Stimulated activated CD4-positive, alpha-beta T cell treated with anti-CD3 and anti-CD28 coated beads, Interleukin-15, amount 100 ng/mL, for 48 hours (primary cell): ENCODE data around the gene C2orf81.
A peak's percentile ranks its signal among the peaks of the same experiment; 100 is the strongest.
"Not testable (repeated sequence)": the region's sequence is repeated elsewhere in the genome, so short reads cannot be mapped to it uniquely, and the experiment has no call there.

Experiments used
- DNase-seq, 2 donors: peaks; one replicate each; pipeline ENCODE4 v3.0.0-alpha.2; 2020; ENCODE audit warnings: low read depth in 2 of 2

Gene C2orf81

DNA sequence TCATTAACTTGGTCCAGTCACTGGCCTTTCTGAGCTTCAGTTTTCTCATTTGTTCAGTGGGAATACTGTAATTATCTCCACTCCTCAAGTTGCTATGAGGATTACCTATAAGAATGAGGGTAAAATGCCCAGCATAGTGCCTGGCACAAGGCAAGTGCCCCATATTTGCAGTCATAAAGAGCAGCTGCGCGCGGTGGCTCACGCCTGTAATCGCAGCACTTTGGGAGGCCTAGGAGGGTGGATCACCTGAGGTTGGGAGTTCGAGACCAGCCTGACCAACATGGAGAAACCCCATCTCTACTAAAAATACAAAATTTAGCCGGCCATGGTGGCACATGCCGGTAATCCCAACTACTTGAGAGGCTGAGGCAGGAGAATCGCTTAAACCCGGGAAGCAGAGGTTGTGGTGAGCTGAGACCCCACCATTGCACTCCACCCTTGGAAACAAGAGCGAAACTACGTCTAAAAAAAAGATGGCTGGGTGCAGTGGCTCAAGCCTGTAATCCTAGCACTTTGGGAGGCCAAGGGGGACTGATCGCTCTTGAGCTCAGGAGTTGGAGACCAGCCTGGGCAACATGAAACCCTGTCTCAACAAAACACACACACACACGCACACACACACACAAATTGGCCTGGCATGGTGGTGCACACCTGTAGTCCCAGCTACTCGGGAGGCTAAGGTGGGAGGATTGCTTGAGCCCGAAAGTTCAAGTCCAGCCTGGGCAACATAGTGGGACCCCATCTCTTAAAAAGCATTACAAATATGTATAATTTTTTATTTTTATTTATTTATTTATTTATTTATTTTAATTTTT is 21.3 kb upstream of the C2orf81 start:
- not testable (repeated sequence) for DNase-seq

GRCh38 chr2:74441690-74442482 is 20.5 kb upstream of the C2orf81 start, which contains the start of gene RTKN:
RTKN (minus strand) TSS chr2:74441937; CDS start chr2:74441816, 121 bp downstream.
- no peak for DNase-seq

DNA sequence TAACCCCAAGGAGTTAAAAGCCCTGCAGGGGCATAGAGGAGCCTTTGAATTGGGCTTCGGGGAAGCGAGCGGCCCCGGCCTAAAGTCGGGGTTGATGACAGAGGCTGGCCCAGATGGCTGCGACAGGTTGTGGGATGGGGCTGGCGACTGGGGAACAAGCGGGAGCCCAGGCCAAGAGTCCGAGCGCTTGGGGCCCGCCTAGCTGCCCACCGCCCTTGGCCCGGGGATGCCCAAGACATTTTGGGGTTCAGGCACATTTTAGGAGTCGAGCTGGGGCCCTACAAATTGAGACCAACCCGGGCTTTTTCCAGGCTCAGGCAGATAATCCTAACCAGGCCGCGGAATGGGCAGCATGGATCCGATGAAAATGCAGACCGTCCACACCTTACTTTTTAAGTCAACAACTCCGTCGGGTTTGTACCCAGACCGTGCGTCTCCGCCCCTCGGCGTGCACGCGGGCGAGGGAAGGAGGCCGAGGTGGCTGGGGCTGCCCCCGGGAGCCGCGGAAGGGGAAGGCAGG is 19.8 kb upstream of the C2orf81 start:
- no peak for DNase-seq

GRCh38 chr2:74440378-74441169 is 19.2 kb upstream of the C2orf81 start:
- DNase-seq, result peak; percentile 40 to 48

DNA sequence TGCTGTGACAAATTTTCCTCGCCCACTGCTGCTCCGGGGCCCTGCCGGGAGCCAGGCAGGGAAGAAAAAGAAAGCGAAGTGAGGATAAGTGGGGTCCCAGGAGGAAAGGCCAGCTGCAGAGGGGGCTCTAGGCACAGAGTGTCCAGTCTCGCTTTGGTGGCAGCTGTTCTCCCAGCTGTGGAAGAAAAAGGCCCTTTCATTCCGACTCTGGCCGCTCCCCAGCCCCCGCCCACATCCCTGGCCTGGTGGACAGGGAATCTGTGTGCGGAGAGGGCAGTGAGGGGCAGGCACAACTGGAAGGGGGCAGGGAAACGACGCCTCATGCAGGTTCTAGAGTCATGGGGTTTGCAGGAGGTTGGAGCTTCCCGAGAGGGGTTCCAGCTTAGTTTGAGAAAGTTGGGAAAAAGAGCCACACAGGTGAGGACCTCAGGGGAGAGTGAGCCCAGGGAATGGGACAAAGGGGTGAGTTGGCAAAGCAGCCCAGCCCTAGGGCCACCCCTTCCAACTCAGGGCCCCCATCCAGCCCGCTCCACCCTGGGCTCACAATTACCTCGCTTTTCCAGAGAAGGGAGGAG is 18.5 kb upstream of the C2orf81 start:
- DNase-seq, result no peak

- no peak for DNase-seq
These were observed 18.0 kb upstream of the C2orf81 start for GRCh38 chr2:74439373-74439772.

DNA sequence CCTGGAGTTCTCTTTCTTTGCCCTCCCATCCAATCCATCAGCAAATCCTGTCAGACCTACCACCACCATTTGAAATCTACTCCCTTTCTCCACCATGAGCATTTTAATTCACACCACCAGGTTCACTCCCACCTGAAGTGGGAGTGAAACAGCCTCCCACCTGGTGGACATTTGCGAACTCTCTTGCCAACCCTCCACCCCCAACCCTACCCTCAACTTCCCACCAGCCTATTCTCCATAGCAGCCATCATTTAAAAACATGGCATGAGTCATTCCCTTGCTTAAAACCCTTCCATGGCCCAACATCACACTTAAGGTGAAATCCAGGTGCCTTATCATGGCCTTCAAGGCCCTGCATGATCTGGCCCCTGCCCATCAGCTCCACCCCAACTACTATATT is 16.8 kb upstream of the C2orf81 start:
- no peak for DNase-seq

GRCh38 chr2:74436848-74437695 is 15.7 kb upstream of the C2orf81 start:
- no peak for DNase-seq

DNA sequence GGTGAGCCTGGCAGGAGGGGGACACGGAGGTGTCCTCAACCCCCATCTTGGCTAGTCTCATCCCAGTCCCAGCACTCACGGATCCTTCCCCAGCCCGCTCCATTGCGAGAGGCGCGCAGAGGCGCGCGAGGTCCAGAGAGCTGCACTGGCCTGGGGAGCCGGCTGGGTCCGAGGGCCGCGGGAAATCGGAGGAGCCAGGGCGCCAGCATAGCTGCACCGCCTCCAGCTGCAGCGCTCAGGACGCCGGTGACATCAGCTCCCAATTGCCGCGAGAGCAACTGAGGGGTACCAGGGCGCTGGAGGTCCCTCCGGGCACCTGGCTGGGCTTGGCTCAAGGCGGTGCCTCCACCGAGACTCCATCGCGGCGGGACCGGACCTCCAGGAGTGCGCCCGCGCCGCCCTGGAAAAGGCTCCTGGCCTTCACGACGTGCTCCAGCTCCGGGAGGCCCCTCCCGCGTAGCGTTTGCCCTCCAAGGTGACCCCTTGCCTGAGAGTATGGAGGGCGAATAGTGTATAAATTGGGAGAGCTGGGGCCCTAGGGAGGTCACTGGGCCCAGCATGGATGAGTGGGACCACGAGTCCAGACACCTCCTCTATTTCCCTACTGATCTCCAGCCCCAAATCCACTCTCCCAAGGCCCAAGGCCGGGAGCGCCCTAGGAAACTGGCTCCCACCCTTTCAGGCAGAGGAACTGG is 14.8 kb upstream of the C2orf81 start:
- DNase-seq, result no peak

DNA sequence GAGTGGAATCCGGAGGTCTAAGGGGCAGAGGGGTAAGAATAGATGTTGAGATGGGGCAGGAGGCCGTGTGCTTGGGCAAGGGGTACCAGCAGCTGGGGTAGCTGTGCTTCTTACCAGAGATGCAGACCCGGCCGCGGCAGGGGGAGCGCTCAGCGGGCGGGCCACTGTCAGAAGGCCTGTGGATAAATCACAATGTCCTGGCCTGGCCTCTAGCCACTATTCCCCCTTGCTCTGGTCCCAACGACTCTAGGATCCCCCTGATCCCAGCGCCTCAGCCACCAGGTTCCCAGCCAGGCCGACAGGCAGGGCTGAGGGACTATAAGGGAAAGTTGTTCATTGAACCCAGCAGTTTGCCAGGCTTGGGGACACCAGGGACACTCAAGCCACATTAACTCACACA is 9.1 kb upstream of the C2orf81 start:
- no peak for DNase-seq

DNA sequence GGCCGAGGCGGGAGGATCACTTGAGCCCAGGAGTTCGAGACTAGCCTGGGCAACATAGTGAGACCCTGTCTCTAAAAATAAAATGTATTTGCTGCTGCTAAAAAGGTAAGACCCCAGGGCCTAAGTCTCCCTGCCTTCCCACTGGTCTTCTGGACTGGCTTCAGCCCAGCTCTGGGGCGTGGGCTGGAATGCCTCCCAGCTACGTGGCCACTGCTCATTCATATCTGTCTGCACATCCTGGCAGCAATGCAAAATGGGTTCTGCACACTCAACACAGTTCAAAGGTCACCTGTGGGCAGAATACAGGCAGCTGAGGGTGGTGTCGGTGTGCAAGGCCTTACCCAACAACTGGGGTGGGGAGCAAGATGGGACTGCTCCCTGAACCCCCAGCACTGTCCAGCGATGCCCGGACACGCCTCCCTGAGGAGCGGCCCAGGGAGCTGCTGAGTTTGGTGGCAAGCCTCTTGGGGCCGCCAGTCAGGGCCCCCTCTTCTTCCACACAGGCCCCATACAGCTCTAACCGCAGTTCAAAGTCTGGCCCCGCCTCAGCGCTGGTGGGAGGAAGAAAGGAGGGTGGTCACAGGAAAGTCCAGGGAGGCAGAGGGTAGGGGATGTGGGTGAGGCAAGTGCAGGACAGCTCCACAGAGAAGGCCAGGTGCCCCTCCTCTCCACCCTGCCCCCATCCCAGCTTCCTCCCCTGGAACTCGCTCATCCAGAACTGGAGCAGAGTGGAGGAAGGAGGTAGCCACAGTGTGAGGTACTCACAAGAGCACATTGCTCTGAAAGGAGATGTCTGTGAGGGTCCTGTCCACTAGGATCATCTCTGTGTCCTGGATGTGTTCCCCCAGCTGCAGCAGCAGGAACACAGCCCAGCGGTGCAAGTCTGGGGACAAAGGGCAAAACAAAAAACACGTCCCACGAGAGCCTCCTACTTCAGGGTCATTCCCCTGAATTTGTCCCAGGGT is 8.3 kb upstream of the C2orf81 start:
- no peak for DNase-seq

GRCh38 chr2:74428675-74429074 is 7.3 kb upstream of the C2orf81 start:
- DNase-seq, result no peak

- no peak for DNase-seq
These were observed 6.1 kb upstream of the C2orf81 start for GRCh38 chr2:74427551-74427950.

GRCh38 chr2:74426181-74426758 is 4.9 kb upstream of the C2orf81 start:
- no peak for DNase-seq

GRCh38 chr2:74425523-74425922 is 4.1 kb upstream of the C2orf81 start:
- DNase-seq, result no peak

- no peak for DNase-seq
These were observed 3.6 kb upstream of the C2orf81 start for GRCh38 chr2:74424995-74425406.

DNA sequence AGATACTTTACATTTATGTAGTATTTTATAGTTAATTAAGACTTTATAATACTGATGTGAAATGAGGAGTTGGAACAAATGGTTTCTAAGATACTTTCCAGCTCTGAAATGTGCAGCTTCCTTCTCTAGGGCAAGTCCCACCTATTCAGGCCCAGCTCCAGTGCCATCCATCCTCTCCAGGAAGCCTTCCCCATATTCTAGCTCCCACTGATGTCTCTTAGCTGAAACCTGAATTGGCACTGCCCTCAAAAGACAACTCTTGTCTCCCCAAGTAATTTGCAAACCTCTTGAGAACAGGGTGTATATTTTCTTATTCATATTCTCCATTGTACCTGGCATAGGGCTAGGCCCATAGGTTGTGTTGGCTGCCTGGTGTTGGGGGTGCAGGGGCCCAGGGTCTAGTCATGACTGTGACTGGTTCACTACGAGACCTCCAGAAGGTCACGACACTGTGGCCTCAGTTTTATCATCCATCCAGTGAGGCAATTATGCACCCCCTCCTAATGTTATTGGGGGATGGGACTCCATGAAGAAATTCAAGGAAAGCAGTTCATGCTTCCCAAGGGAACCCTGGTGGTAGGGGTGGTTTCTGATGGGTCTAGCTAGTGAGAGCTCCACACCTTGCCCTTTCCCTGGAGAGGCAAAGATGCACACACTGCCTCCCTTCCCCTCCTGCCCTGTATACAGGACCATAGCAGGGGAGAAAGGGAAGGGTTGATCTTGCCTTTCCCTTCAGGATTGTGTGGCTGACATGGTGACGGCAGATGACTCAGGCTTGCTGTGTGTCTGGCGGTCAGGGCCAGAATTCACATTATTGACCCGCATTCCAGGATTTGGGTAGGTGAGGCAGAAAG is 2.9 kb upstream of the C2orf81 start:
- DNase-seq, result no peak
